SK-N-SH (cell line): Measurements from ENCODE around the gene EYA2. TPM values are rescaled to one million over a fixed set of nuclear protein-coding genes. Genes with fewer than 3 reads are reported as not detected.

Experiments
- CTCF ChIA-PET: fragments of 300-600, 350-600 bp; formaldehyde crosslinking; extraction: SDS; loops from one replicate; lab custom pipeline; 2021; lab: Yijun Ruan, JAX
- POLR2A ChIA-PET: fragments of 350-600 bp; sonication (Branson Sonifier 250); formaldehyde crosslinking; extraction: SDS; loops from one replicate; lab custom pipeline; 2020; ENCODE audit warnings: antibody characterized with exemption, inconsistent platforms; lab: Yijun Ruan, JAX
- DNase-seq: peaks from one replicate; pipeline ENCODE4 v3.0.0; 2012
- H2AFZ ChIP-seq: fragments of 200-600 bp; sonication (generic); 2 replicates; pipeline ENCODE4 v1.8.1; 2016; ENCODE audit warnings: antibody characterized with exemption, mild to moderate bottlenecking, low read depth
- H3F3A ChIP-seq: fragments of 200-600 bp; sonication (generic); replicated peaks from 2 replicates; pipeline ENCODE3; 2016; ENCODE audit warnings: antibody characterized with exemption, mild to moderate bottlenecking; ENCODE audit not compliant: insufficient read depth
- H3K27ac ChIP-seq, 2 experiments: fragments of 200-500 bp in 1 of 2; fragments of 200-600 bp in 1 of 2; sonication (Bioruptor generic) in 1 of 2; sonication (generic), shearing (Covaris generic) in 1 of 2; 2 replicates each; pipeline versions ENCODE4 v1.5.1 to v1.6.1; 2014 to 2016; ENCODE audit warnings: low read depth in 2 of 2, inconsistent platforms in 1 of 2, low read length in 1 of 2, mild to moderate bottlenecking in 1 of 2, mixed read lengths in 1 of 2
- H3K27me3 ChIP-seq: fragments of 200-600 bp; sonication (generic), shearing (Covaris generic); 2 replicates; pipeline ENCODE4 v1.6.1; 2016; ENCODE audit warnings: mixed run types; ENCODE audit not compliant: insufficient read depth
- H3K36me3 ChIP-seq, 2 experiments: fragments of 200-500 bp in 1 of 2; fragments of 200-600 bp in 1 of 2; sonication (Bioruptor generic) in 1 of 2; sonication (generic) in 1 of 2; replicated peaks in 1 of 2; 2 replicates each; pipeline versions ENCODE3 to v1.5.1; 2014 to 2016; ENCODE audit warnings: low read length in 1 of 2, mild to moderate bottlenecking in 1 of 2; ENCODE audit not compliant: insufficient read depth in 2 of 2, control insufficient read depth in 1 of 2
- H3K4me1 ChIP-seq, 2 experiments: fragments of 200-500 bp in 1 of 2; fragments of 200-600 bp in 1 of 2; sonication (Bioruptor generic) in 1 of 2; sonication (generic), shearing (Covaris generic) in 1 of 2; 2 replicates each; pipeline versions ENCODE4 v1.5.1 to v1.6.1; 2014 to 2016; ENCODE audit warnings: low read depth in 1 of 2, low read length in 1 of 2, mixed run types in 1 of 2; ENCODE audit not compliant: insufficient read depth in 2 of 2, control insufficient read depth in 1 of 2
- H3K4me2 ChIP-seq: fragments of 200-600 bp; sonication (generic), shearing (Covaris generic); 2 replicates; pipeline ENCODE4 v1.6.1; 2017; ENCODE audit warnings: mixed run types
- H3K4me3 ChIP-seq, 2 experiments: fragments of 200-500 bp in 1 of 2; fragments of 200-600 bp in 1 of 2; sonication (Bioruptor generic) in 1 of 2; sonication (generic), shearing (Covaris generic) in 1 of 2; 2 replicates each; pipeline versions ENCODE4 v1.5.1 to v1.8.1; 2014 to 2016; ENCODE audit warnings: low read depth in 2 of 2, inconsistent platforms in 1 of 2, low read length in 1 of 2, mild to moderate bottlenecking in 1 of 2, mixed read lengths in 1 of 2, moderate library complexity in 1 of 2
- H3K79me2 ChIP-seq: fragments of 200-600 bp; sonication (generic); 2 replicates; pipeline ENCODE4 v1.8.1; 2017; ENCODE audit warnings: mild to moderate bottlenecking; ENCODE audit not compliant: insufficient read depth
- H3K9ac ChIP-seq: fragments of 200-600 bp; sonication (generic); 2 replicates; pipeline ENCODE4 v1.6.1; 2017; ENCODE audit warnings: mixed run types
- H3K9me2 ChIP-seq: fragments of 200-600 bp; sonication (generic); 2 replicates; pipeline ENCODE4 v1.6.1; 2017; ENCODE audit warnings: mixed run types
- H3K9me3 ChIP-seq: fragments of 200-600 bp; sonication (generic); 2 replicates; pipeline ENCODE4 v1.6.1; 2017; ENCODE audit warnings: mixed run types, mild to moderate bottlenecking, moderate library complexity
- H4K20me1 ChIP-seq: fragments of 200-600 bp; sonication (generic); 2 replicates; pipeline ENCODE4 v1.6.1; 2017; ENCODE audit warnings: mild to moderate bottlenecking, mixed run types; ENCODE audit not compliant: insufficient read depth
- CHD2 ChIP-seq: fragments of 150-350 bp; IDR thresholded peaks from 2 replicates; pipeline ENCODE4 v1.6.1; 2018; ENCODE audit warnings: low read length; ENCODE audit not compliant: partially characterized antibody
- ELF1 ChIP-seq: IDR thresholded peaks from 2 replicates; pipeline ENCODE4 v1.4.0; 2012
- FOSL2 ChIP-seq: IDR thresholded peaks from 2 replicates; pipeline ENCODE4 v1.4.0; 2012; ENCODE audit warnings: low read depth, mild to moderate bottlenecking, moderate library complexity, borderline replicate concordance
- FOXJ3 ChIP-seq: sonication (generic); formaldehyde crosslinking; IDR thresholded peaks from 2 replicates; pipeline ENCODE4 v1.5.1; 2020; ENCODE audit warnings: mild to moderate bottlenecking, missing genetic modification reagents
- GABPA ChIP-seq: IDR thresholded peaks from 2 replicates; pipeline ENCODE4 v1.4.0; 2012; ENCODE audit warnings: low read depth, mild to moderate bottlenecking
- GATA2 ChIP-seq: sonication (generic); formaldehyde crosslinking; IDR thresholded peaks from 2 replicates; pipeline ENCODE4 v1.5.0; 2020; ENCODE audit warnings: mild to moderate bottlenecking, missing genetic modification reagents
- JUND ChIP-seq: IDR thresholded peaks from 2 replicates; pipeline ENCODE4 v1.4.0; 2012
- POLR2AphosphoS5 ChIP-seq: IDR thresholded peaks from 2 replicates; pipeline ENCODE4 v1.6.1; 2012; ENCODE audit warnings: low read depth, low read length
- RAD21 ChIP-seq: IDR thresholded peaks from 2 replicates; pipeline ENCODE4 v1.6.1; 2012; ENCODE audit warnings: mild to moderate bottlenecking, low read length
- RCOR1 ChIP-seq: fragments of 150-350 bp; IDR thresholded peaks from 2 replicates; pipeline ENCODE4 v1.6.1; 2017; ENCODE audit warnings: antibody characterized with exemption, low read length
- RXRA ChIP-seq: IDR thresholded peaks from 2 replicates; pipeline ENCODE4 v1.4.0; 2012; ENCODE audit warnings: low read depth, mild to moderate bottlenecking, borderline replicate concordance
- TAF1 ChIP-seq: IDR thresholded peaks from 2 replicates; pipeline ENCODE4 v1.6.1; 2012; ENCODE audit warnings: low read depth, mild to moderate bottlenecking, low read length, moderate library complexity, borderline replicate concordance
- WGBS: methylation state at CpG from one replicate; pipeline ENCODE4 v1.1.6; 2017; ENCODE audit warnings: low lambda C conversion rate; 5-methylcytosine and 5-hydroxymethylcytosine counted together
- polyA plus RNA-seq, 3 experiments: library from polyadenylated mRNA; depleted of rRNA; stranded (reverse); fragments of >200 nt; gene quantifications; 2 replicates each; pipeline ENCODE4 v1.2.3, GENCODE V29; 2012
- TF ChIP-seq, protein P1 (sequence below): fragments of 150-350 bp; IDR thresholded peaks from 2 replicates; pipeline ENCODE4 v1.6.1; 2016; ENCODE audit warnings: mild to moderate bottlenecking, low read depth, low read length
- TF ChIP-seq, protein P2 (sequence below): IDR thresholded peaks from 2 replicates; pipeline ENCODE4; 2012
- TF ChIP-seq, protein P3 (sequence below): IDR thresholded peaks from 2 replicates; pipeline ENCODE4 v1.6.1; 2012; ENCODE audit warnings: mild to moderate bottlenecking, low read depth, low read length, moderate library complexity
- TF ChIP-seq, protein P4 (sequence below): fragments of 150-350 bp; IDR thresholded peaks from 2 replicates; pipeline ENCODE4 v1.6.1; 2017; ENCODE audit warnings: antibody characterized with exemption, low read length, low read depth, borderline replicate concordance
- TF ChIP-seq, protein P5 (sequence below): IDR thresholded peaks from 2 replicates; pipeline ENCODE4 v1.4.0; 2012; ENCODE audit warnings: low read depth, borderline replicate concordance

Gene EYA2
- polyA plus RNA-seq, 1 of the 3 experiments (the other 2 are of a cell fraction), result 0.05 TPM

DNA sequence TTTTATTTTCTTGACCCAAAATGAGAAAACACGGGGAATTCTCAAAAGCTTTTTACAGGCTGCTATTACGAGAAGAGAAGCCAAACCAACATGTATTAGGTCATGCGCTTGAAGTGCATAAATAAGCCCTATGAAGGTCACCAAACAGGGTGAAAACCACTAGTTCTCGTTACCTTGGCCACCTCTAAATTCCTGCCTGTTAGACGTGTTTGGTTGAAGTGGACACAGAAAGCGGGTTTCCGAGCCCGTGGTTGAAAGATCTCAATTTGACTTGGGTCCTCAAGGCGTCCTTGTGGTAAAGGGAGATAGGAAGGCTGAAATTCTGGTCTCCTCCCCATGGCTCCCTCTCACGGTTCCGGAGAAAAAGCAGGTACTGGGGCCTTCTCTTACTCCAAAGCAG, 6.2 kb downstream of the EYA2 start (continued):
- TF ChIP-seq CHD2 (no peak), JUND (no peak), FOSL2 (no peak), RXRA (no peak), GATA2 (CRISPR knock-in tag) (no peak), GABPA (no peak), POLR2AphosphoS5 (no peak), FOXJ3 (CRISPR knock-in tag) (no peak)
- TF ChIP-seq, protein P1, sequence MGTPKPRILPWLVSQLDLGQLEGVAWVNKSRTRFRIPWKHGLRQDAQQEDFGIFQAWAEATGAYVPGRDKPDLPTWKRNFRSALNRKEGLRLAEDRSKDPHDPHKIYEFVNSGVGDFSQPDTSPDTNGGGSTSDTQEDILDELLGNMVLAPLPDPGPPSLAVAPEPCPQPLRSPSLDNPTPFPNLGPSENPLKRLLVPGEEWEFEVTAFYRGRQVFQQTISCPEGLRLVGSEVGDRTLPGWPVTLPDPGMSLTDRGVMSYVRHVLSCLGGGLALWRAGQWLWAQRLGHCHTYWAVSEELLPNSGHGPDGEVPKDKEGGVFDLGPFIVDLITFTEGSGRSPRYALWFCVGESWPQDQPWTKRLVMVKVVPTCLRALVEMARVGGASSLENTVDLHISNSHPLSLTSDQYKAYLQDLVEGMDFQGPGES, result no peak
- TF ChIP-seq, protein P2, sequence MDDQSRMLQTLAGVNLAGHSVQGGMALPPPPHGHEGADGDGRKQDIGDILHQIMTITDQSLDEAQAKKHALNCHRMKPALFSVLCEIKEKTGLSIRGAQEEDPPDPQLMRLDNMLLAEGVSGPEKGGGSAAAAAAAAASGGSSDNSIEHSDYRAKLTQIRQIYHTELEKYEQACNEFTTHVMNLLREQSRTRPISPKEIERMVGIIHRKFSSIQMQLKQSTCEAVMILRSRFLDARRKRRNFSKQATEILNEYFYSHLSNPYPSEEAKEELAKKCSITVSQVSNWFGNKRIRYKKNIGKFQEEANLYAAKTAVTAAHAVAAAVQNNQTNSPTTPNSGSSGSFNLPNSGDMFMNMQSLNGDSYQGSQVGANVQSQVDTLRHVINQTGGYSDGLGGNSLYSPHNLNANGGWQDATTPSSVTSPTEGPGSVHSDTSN, result no peak
- TF ChIP-seq, protein P3, sequence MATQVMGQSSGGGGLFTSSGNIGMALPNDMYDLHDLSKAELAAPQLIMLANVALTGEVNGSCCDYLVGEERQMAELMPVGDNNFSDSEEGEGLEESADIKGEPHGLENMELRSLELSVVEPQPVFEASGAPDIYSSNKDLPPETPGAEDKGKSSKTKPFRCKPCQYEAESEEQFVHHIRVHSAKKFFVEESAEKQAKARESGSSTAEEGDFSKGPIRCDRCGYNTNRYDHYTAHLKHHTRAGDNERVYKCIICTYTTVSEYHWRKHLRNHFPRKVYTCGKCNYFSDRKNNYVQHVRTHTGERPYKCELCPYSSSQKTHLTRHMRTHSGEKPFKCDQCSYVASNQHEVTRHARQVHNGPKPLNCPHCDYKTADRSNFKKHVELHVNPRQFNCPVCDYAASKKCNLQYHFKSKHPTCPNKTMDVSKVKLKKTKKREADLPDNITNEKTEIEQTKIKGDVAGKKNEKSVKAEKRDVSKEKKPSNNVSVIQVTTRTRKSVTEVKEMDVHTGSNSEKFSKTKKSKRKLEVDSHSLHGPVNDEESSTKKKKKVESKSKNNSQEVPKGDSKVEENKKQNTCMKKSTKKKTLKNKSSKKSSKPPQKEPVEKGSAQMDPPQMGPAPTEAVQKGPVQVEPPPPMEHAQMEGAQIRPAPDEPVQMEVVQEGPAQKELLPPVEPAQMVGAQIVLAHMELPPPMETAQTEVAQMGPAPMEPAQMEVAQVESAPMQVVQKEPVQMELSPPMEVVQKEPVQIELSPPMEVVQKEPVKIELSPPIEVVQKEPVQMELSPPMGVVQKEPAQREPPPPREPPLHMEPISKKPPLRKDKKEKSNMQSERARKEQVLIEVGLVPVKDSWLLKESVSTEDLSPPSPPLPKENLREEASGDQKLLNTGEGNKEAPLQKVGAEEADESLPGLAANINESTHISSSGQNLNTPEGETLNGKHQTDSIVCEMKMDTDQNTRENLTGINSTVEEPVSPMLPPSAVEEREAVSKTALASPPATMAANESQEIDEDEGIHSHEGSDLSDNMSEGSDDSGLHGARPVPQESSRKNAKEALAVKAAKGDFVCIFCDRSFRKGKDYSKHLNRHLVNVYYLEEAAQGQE, result no peak
- TF ChIP-seq, protein P4, sequence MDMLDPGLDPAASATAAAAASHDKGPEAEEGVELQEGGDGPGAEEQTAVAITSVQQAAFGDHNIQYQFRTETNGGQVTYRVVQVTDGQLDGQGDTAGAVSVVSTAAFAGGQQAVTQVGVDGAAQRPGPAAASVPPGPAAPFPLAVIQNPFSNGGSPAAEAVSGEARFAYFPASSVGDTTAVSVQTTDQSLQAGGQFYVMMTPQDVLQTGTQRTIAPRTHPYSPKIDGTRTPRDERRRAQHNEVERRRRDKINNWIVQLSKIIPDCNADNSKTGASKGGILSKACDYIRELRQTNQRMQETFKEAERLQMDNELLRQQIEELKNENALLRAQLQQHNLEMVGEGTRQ, result no peak

DNA sequence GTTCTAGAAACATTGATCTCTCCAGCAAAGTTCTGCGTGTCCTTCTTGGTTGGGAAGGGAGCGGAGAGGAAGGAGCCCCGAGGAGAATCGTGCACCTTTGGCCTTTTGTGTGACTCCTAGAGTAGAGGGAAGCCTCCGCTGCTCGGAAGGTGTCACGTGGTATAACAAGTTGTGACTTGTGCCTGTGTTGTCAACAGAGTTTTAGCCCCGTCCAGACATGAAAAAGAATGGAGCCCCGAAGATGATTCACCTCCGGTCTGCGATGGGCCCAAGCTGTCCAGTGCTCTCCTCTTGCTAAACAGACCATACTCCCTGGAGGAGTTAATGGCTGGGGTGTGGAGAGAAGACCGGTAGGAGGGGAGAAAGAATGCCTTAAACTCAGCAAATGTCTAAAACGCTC, 7.0 kb downstream of the EYA2 start:
- no peak overlapping the region for H3K9ac ChIP-seq
- H3K9me2 ChIP-seq, result no peaks in the 10 kb centered on the region
- no peak overlapping the region for H3K4me3 ChIP-seq
- POLR2A ChIA-PET, result no interaction called here
- H3K9me3 ChIP-seq, result no peaks in the 10 kb centered on the region
- H3K4me2 ChIP-seq, result no peak overlapping the region
- no peak overlapping the region for H2AFZ ChIP-seq
- no peaks in the 10 kb centered on the region for H4K20me1 ChIP-seq
- no peak overlapping the region for H3K27ac ChIP-seq
- H3F3A ChIP-seq, result no peaks in the 10 kb centered on the region
- DNase-seq, result no peak
- H3K27me3 ChIP-seq, result peaks cover 16% of the 10 kb centered on the region; the same call in 1 of the 2 replicates
- WGBS, result 65% methylated on average over 13 of the region's 13 CpGs
- H3K4me1 ChIP-seq, result no peaks in the 10 kb centered on the region
- CTCF ChIA-PET, result no interaction called here
- H3K36me3 ChIP-seq, result no peaks in the 10 kb centered on the region
- H3K79me2 ChIP-seq, result no peaks in the 10 kb centered on the region
- TF ChIP-seq FOSL2 (no peak), ELF1 (no peak), RAD21 (no peak), JUND (no peak), RXRA (no peak), TAF1 (no peak), RCOR1 (no peak)
- TF ChIP-seq, protein P3, result no peak
- TF ChIP-seq, protein P4, result no peak
- TF ChIP-seq, protein P5, sequence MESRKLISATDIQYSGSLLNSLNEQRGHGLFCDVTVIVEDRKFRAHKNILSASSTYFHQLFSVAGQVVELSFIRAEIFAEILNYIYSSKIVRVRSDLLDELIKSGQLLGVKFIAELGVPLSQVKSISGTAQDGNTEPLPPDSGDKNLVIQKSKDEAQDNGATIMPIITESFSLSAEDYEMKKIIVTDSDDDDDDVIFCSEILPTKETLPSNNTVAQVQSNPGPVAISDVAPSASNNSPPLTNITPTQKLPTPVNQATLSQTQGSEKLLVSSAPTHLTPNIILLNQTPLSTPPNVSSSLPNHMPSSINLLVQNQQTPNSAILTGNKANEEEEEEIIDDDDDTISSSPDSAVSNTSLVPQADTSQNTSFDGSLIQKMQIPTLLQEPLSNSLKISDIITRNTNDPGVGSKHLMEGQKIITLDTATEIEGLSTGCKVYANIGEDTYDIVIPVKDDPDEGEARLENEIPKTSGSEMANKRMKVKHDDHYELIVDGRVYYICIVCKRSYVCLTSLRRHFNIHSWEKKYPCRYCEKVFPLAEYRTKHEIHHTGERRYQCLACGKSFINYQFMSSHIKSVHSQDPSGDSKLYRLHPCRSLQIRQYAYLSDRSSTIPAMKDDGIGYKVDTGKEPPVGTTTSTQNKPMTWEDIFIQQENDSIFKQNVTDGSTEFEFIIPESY, result no peak
